GM13977 (cell line): ENCODE measurements around the gene PNISR.
A peak's percentile ranks its signal among the peaks of the same experiment; 100 is the strongest.
"Not testable (repeated sequence)": the region's sequence is repeated elsewhere in the genome, so short reads cannot be mapped to it uniquely, and the experiment has no call there.

ENCODE experiments used
- DNase-seq: peaks from one replicate; pipeline ENCODE4 v3.0.0; 2012; ENCODE audit warnings: low spot score
- CTCF ChIP-seq: IDR thresholded peaks from 2 replicates; pipeline ENCODE4 v1.5.1; 2012; ENCODE audit warnings: mild to moderate bottlenecking, control low read depth; ENCODE audit not compliant: insufficient read depth; ENCODE audit errors: extremely low read depth, missing control alignments
- in situ Hi-C: fragments of 300-500 bp; cut with MboI; formaldehyde crosslinking; loops from one replicate; pipeline ENCODE4 v1.12.0; 2022; ENCODE audit warnings: low sequenced_read_pairs, low pct_unique_long_range_greater_than_20kb, mixed read lengths, inconsistent platforms; ENCODE audit not compliant: unreplicated experiment

PNISR gene

GRCh38 chr6:99424761-99425646, at the start of gene PNISR:
Gene PNISR (minus strand): TSS chr6:99425308. CDS start chr6:99414659, 10,649 bp downstream.
- TF ChIP-seq CTCF, result no peak
- in situ Hi-C loops, result loop anchor here (10.0 kb wide), 1 partner anchor 80 kb away; the partner anchor contains the start of gene FAXC
- DNase-seq, result peak; percentile 80

- no peak for DNase-seq
- in situ Hi-C loops, result loop anchor here (25.0 kb wide), 1 partner anchor 264 kb away; no protein-coding TSS in a partner anchor
- TF ChIP-seq CTCF, result no peak
These were observed 48.6 kb upstream of the PNISR start for GRCh38 chr6:99473730-99474129.

GRCh38 chr6:99471638-99472037, 46.5 kb upstream of the PNISR start:
- in situ Hi-C loops, result loop anchor here (25.0 kb wide), 1 partner anchor 266 kb away; no protein-coding TSS in a partner anchor
- DNase-seq, result no peak
- no peak for TF ChIP-seq CTCF

- TF ChIP-seq CTCF, result peak; percentile 61
- in situ Hi-C loops, result loop anchor here (25.0 kb wide), 1 partner anchor 270 kb away; no protein-coding TSS in a partner anchor
- peak; percentile 44 for DNase-seq
These were observed 42.5 kb upstream of the PNISR start for GRCh38 chr6:99467509-99468106.

- in situ Hi-C loops, result loop anchor here (25.0 kb wide), 1 partner anchor 278 kb away; no protein-coding TSS in a partner anchor
- not testable (repeated sequence) for DNase-seq
These were observed 34.0 kb upstream of the PNISR start for GRCh38 chr6:99459133-99459532.

- no peak for DNase-seq
- TF ChIP-seq CTCF, result peak; percentile 30
- in situ Hi-C loops, result loop anchor here (25.0 kb wide), 1 partner anchor 279 kb away; no protein-coding TSS in a partner anchor
These were observed 33.2 kb upstream of the PNISR start for GRCh38 chr6:99458319-99458718.
